HCT116 (cell line): ENCODE results near the gene FBXO42. TPM values are rescaled to one million over a fixed set of nuclear protein-coding genes. Genes with fewer than 3 reads are reported as not detected.

ENCODE experiments used
- ATAC-seq: fragments of 200-7000 bp; cut with Tn5 transposase; 2 replicates; pipeline ENCODE4 v1.9.1; 2020; ENCODE audit warnings: mild to moderate bottlenecking, moderate library complexity
- BruUV-seq: library from RNA; stranded (reverse); fragments of 400-500 nt; replicated peaks from 2 replicates; lab custom pipeline; 2021; lab: Mats Ljungman, UMichigan
- CTCF ChIA-PET: fragments of 300-600 bp; sonication (Branson Sonifier 250); formaldehyde crosslinking; loops from one replicate; lab custom pipeline; 2021; ENCODE audit warnings: antibody characterized with exemption; lab: Charles Lee
- POLR2A ChIA-PET: fragments of 300-600, 350-600 bp; sonication (Branson Sonifier 250); formaldehyde crosslinking; loops from one replicate; lab custom pipeline; 2021; ENCODE audit warnings: antibody characterized with exemption; lab: Charles Lee
- RAD21 ChIA-PET, 2 experiments: fragments of 300-600 bp; sonication (Branson Sonifier 250); formaldehyde crosslinking; loops; one replicate each; lab custom pipeline; 2023; ENCODE audit warnings: low total read pairs in 2 of 2; ENCODE audit not compliant: uncharacterized antibody in 2 of 2, unreplicated experiment in 2 of 2, low non-redundant PET in 1 of 2; lab: Charles Lee
- DNase-seq: peaks from one replicate; pipeline ENCODE4 v3.0.0-alpha.2; 2010; ENCODE audit warnings: low read depth, low spot score
- H2AFZ ChIP-seq: fragments of 200-600 bp; shearing (Covaris generic), sonication (generic); 2 replicates; pipeline ENCODE4 v1.6.1; 2017; ENCODE audit warnings: low read depth, mixed run types, mixed read lengths, antibody characterized with exemption, low read length; ENCODE audit not compliant: poor library complexity, severe bottlenecking
- H3K27ac ChIP-seq: 2 replicates; pipeline ENCODE4 v1.5.1; 2012; ENCODE audit warnings: low read depth, low read length
- H3K27me3 ChIP-seq: fragments of 200-600 bp; sonication (generic); 2 replicates; pipeline ENCODE4 v1.6.1; 2016; ENCODE audit warnings: mixed run types, low read length, mixed read lengths; ENCODE audit not compliant: insufficient read depth
- H3K36me3 ChIP-seq, 2 experiments: fragments of 200-500 bp in 1 of 2; fragments of 200-600 bp in 1 of 2; sonication (Bioruptor generic) in 1 of 2; sonication (generic) in 1 of 2; 2 replicates each; pipeline versions ENCODE4 v1.5.1 to v1.6.1; 2014 to 2016; ENCODE audit warnings: low read length in 2 of 2, inconsistent platforms in 1 of 2, mixed read lengths in 1 of 2, mixed run types in 1 of 2; ENCODE audit not compliant: insufficient read depth in 2 of 2, control insufficient read depth in 1 of 2
- H3K4me1 ChIP-seq, 2 experiments: fragments of 200-600 bp in 1 of 2; sonication (generic) in 1 of 2; 2 replicates each; pipeline versions ENCODE4 v1.5.1 to v1.6.1; 2012 to 2017; ENCODE audit warnings: low read length in 2 of 2, inconsistent platforms in 1 of 2, mild to moderate bottlenecking in 1 of 2, mixed read lengths in 1 of 2, mixed run types in 1 of 2, moderate library complexity in 1 of 2; ENCODE audit not compliant: insufficient read depth in 2 of 2, control insufficient read depth in 1 of 2
- H3K4me2 ChIP-seq: fragments of 200-600 bp; sonication (generic); 2 replicates; pipeline ENCODE4 v1.6.1; 2017; ENCODE audit warnings: mixed run types, low read length, mixed read lengths
- H3K4me3 ChIP-seq, 2 experiments: fragments of 200-600 bp in 1 of 2; sonication (generic) in 1 of 2; replicated peaks in 1 of 2; 2 replicates each; pipeline ENCODE4 v1.5.1; 2011 to 2016; ENCODE audit warnings: low read length in 2 of 2, control low read depth in 1 of 2, low read depth in 1 of 2, mild to moderate bottlenecking in 1 of 2, mixed read lengths in 1 of 2, mixed run types in 1 of 2
- H3K79me2 ChIP-seq: fragments of 200-600 bp; sonication (generic); 2 replicates; pipeline ENCODE4 v1.6.1; 2017; ENCODE audit warnings: mild to moderate bottlenecking, mixed run types, low read length, moderate library complexity, mixed read lengths; ENCODE audit not compliant: insufficient read depth
- H3K9ac ChIP-seq: fragments of 200-600 bp; sonication (generic); 2 replicates; pipeline ENCODE4 v1.6.1; 2016; ENCODE audit warnings: low read length, mixed read lengths
- H3K9me2 ChIP-seq: fragments of 200-600 bp; sonication (generic), shearing (Covaris generic); 2 replicates; pipeline ENCODE4 v1.6.1; 2017; ENCODE audit warnings: mixed run types, mild to moderate bottlenecking, moderate library complexity; ENCODE audit not compliant: insufficient read depth
- H3K9me3 ChIP-seq, 2 experiments: fragments of 200-500 bp in 1 of 2; fragments of 200-600 bp in 1 of 2; sonication (Bioruptor generic) in 1 of 2; sonication (generic) in 1 of 2; 2 replicates each; pipeline ENCODE4 v1.6.1; 2014 to 2017; ENCODE audit warnings: low read length in 2 of 2, mixed read lengths in 2 of 2, inconsistent platforms in 1 of 2, low read depth in 1 of 2, mild to moderate bottlenecking in 1 of 2, mixed run types in 1 of 2, moderate library complexity in 1 of 2; ENCODE audit not compliant: control insufficient read depth in 1 of 2, insufficient read depth in 1 of 2
- H4K20me1 ChIP-seq: fragments of 200-600 bp; sonication (generic), shearing (Covaris generic); 2 replicates; pipeline ENCODE4 v1.6.1; 2017; ENCODE audit warnings: mixed run types, mild to moderate bottlenecking, moderate library complexity; ENCODE audit not compliant: insufficient read depth
- ATF3 ChIP-seq: IDR thresholded peaks from 2 replicates; pipeline ENCODE4 v1.6.1; 2012
- CEBPB ChIP-seq: IDR thresholded peaks from 2 replicates; pipeline ENCODE4 v1.6.1; 2012; ENCODE audit warnings: low read depth
- CTCF ChIP-seq, 3 experiments: fragments of 200-600 bp in 1 of 3; sonication (generic) in 1 of 3; IDR thresholded peaks in 2 of 3; conservative IDR thresholded peaks in 1 of 3; 2 replicates each; pipeline ENCODE4 v1.5.1; 2012 to 2017; ENCODE audit warnings: low read depth in 2 of 3, low read length in 2 of 3, antibody characterized with exemption in 1 of 3, borderline replicate concordance in 1 of 3, control low read depth in 1 of 3, mild to moderate bottlenecking in 1 of 3, mixed read lengths in 1 of 3, mixed run types in 1 of 3, moderate library complexity in 1 of 3; ENCODE audit not compliant: insufficient read depth in 1 of 3
- EGR1 ChIP-seq: IDR thresholded peaks from 2 replicates; pipeline ENCODE4 v1.6.1; 2012; ENCODE audit warnings: low read depth
- ELF1 ChIP-seq: IDR thresholded peaks from 2 replicates; pipeline ENCODE4 v1.6.1; 2012; ENCODE audit warnings: low read depth, borderline replicate concordance
- EZH2phosphoT487 ChIP-seq: fragments of 200-600 bp; IDR thresholded peaks from 2 replicates; pipeline ENCODE4 v1.6.1; 2018; ENCODE audit warnings: antibody characterized with exemption, borderline replicate concordance
- FOSL1 ChIP-seq: IDR thresholded peaks from 2 replicates; pipeline ENCODE4 v1.6.1; 2012; ENCODE audit warnings: low read depth
- JUND ChIP-seq: IDR thresholded peaks from 2 replicates; pipeline ENCODE4 v1.6.1; 2012
- MAX ChIP-seq: IDR thresholded peaks from 2 replicates; pipeline ENCODE4 v1.6.1; 2012
- POLR2A ChIP-seq: IDR thresholded peaks from 2 replicates; pipeline ENCODE4 v1.7.0; 2011; ENCODE audit warnings: borderline replicate concordance; ENCODE audit not compliant: insufficient read depth, insufficient read length; ENCODE audit errors: extremely low read depth
- POLR2AphosphoS5 ChIP-seq: IDR thresholded peaks from 2 replicates; pipeline ENCODE4 v1.6.1; 2011; ENCODE audit warnings: mild to moderate bottlenecking, low read depth, low read length, moderate library complexity
- RAD21 ChIP-seq: IDR thresholded peaks from 2 replicates; pipeline ENCODE4 v1.6.1; 2012; ENCODE audit warnings: low read depth, mild to moderate bottlenecking
- REST ChIP-seq: IDR thresholded peaks from 2 replicates; pipeline ENCODE4 v1.6.1; 2012; ENCODE audit warnings: low read depth
- SP1 ChIP-seq: IDR thresholded peaks from 2 replicates; pipeline ENCODE4 v1.6.1; 2012; ENCODE audit warnings: low read depth
- SRF ChIP-seq: IDR thresholded peaks from 2 replicates; pipeline ENCODE4 v1.6.1; 2012; ENCODE audit warnings: low read depth
- TCF7L2 ChIP-seq: IDR thresholded peaks from 2 replicates; pipeline ENCODE4 v1.7.0; 2011; ENCODE audit warnings: borderline replicate concordance, inconsistent platforms; ENCODE audit not compliant: insufficient read depth, insufficient read length; ENCODE audit errors: extremely low read depth
- YY1 ChIP-seq: IDR thresholded peaks from 2 replicates; pipeline ENCODE4 v1.6.1; 2011; ENCODE audit warnings: low read length, low read depth, moderate library complexity, mild to moderate bottlenecking; ENCODE audit not compliant: insufficient replicate concordance; ENCODE audit errors: extremely low read depth
- ZBTB33 ChIP-seq: IDR thresholded peaks from 2 replicates; pipeline ENCODE4 v1.6.1; 2011; ENCODE audit warnings: mild to moderate bottlenecking, low read length, moderate library complexity; ENCODE audit not compliant: insufficient replicate concordance; ENCODE audit errors: extremely low read depth
- ZFX ChIP-seq: fragments of 450-650 bp; IDR thresholded peaks from 2 replicates; pipeline ENCODE4 v1.6.1; 2017
- ZNF274 ChIP-seq: fragments of 200-500 bp; sonication (Bioruptor generic); IDR thresholded peaks from 2 replicates; pipeline ENCODE4 v1.6.1; 2014; ENCODE audit warnings: mild to moderate bottlenecking, low read depth, low read length, inconsistent platforms
- intact Hi-C: fragments of 100-400 bp; cut with micrococcal nuclease; formaldehyde crosslinking; loops from 2 replicates; pipeline ENCODE4 v1.10.0; 2022
- total RNA-seq: library from RNA; stranded (reverse); gene quantifications from one replicate; pipeline ENCODE4 v1.2.1, GENCODE V29; 2021; ENCODE audit not compliant: unreplicated experiment

FBXO42 gene
- total RNA-seq, 1 experiment from 2014 or later = 20.6 TPM

- no TSS peak for BruUV-seq
- RAD21 ChIA-PET = no interaction called here
Observed at GRCh38 chr1:16258591-16259135, 93.6 kb downstream of the FBXO42 start.

More at GRCh38 chr1:16258591-16259135, 93.6 kb downstream of the FBXO42 start:
- Histone ChIP-seq H3K79me2 (no peaks in the 10 kb centered on the region), H2AFZ (no peak overlapping the region), H3K4me3 (no peak overlapping the region), H3K36me3 (peaks cover 1 to 3% of the 10 kb centered on the region in 2 experiments; a peak in 2 of 4 replicates), H3K4me1 (peaks cover 8 to 12% of the 10 kb centered on the region in 2 experiments; a peak in 3 of 4 replicates), H3K9me2 (no peaks in the 10 kb centered on the region), H3K27me3 (no peaks in the 10 kb centered on the region), H3K9ac (no peak overlapping the region), H3K27ac (no peak overlapping the region), H4K20me1 (no peaks in the 10 kb centered on the region), H3K4me2 (no peak overlapping the region), H3K9me3 (no peaks in the 10 kb centered on the region)
- no peak for TF ChIP-seq ELF1
- TF ChIP-seq ZNF274 = no peak
- no peak for TF ChIP-seq EGR1
- no peak for TF ChIP-seq TCF7L2
- TF ChIP-seq ATF3 = no peak
- TF ChIP-seq YY1 = no peak
- no peak for TF ChIP-seq SRF
- TF ChIP-seq ZFX = no peak
- no peak for TF ChIP-seq CTCF (IDR thresholded peaks at IDR 0.05 in 2 of 3, conservative IDR thresholded peaks at IDR 0.05 in 1 of 3; ENCODE audit: borderline replicate concordance in 1 of 3, insufficient read depth in 1 of 3, low read depth in 2 of 3, low read length in 2 of 3)
- TF ChIP-seq EZH2phosphoT487 = no peak
- no peak for TF ChIP-seq JUND
- TF ChIP-seq RAD21 = no peak
- no peak for TF ChIP-seq POLR2A
- TF ChIP-seq REST = no peak
- TF ChIP-seq FOSL1 = no peak
- no peak for TF ChIP-seq ZBTB33
- no peak for TF ChIP-seq CEBPB
- TF ChIP-seq SP1 = no peak
- TF ChIP-seq MAX = no peak
- TF ChIP-seq POLR2AphosphoS5 = no peak
- DNase-seq = no peak
- ChIA-PET CTCF (no interaction called here), POLR2A (no interaction called here)
- intact Hi-C loops = no loop called here
- ATAC-seq = no peak
